Fibroblast of lung (primary cell): ENCODE measurements around the gene SGPP2. TPM values are rescaled to one million over a fixed set of nuclear protein-coding genes. Genes with fewer than 3 reads are reported as not detected.

Experiments
- DNase-seq, 2 donors: peaks; one replicate each; pipeline versions ENCODE4 v3.0.0 to v3.0.0-alpha.2; 2010; ENCODE audit warnings: low read depth in 2 of 2
- H2AFZ ChIP-seq: 2 replicates; pipeline ENCODE4 v1.5.1; 2012; ENCODE audit warnings: low read length, control low read depth, inconsistent platforms
- H3K27ac ChIP-seq: 2 replicates; pipeline ENCODE4 v1.5.1; 2011; ENCODE audit warnings: low read length, control low read depth; ENCODE audit not compliant: insufficient read depth
- H3K27me3 ChIP-seq: 2 replicates; pipeline ENCODE4 v1.5.1; 2011; ENCODE audit warnings: mild to moderate bottlenecking, low read length; ENCODE audit not compliant: control insufficient read depth, insufficient read depth
- H3K36me3 ChIP-seq: 2 replicates; pipeline ENCODE4 v1.5.1; 2011; ENCODE audit warnings: low read length; ENCODE audit not compliant: control insufficient read depth, insufficient read depth
- H3K4me1 ChIP-seq: 2 replicates; pipeline ENCODE4 v1.5.1; 2011; ENCODE audit warnings: low read length; ENCODE audit not compliant: control insufficient read depth, insufficient read depth; ENCODE audit errors: extremely low read depth
- H3K4me2 ChIP-seq: 2 replicates; pipeline ENCODE4 v1.5.1; 2011; ENCODE audit warnings: low read length, control low read depth; ENCODE audit not compliant: insufficient read depth; ENCODE audit errors: extremely low read depth
- H3K4me3 ChIP-seq, 4 experiments: fragments of 200-600 bp in 1 of 4; sonication (generic) in 1 of 4; replicated peaks in 1 of 4; 2 replicates each; pipeline ENCODE4 v1.5.1; 2011 to 2016; ENCODE audit warnings: low read length in 4 of 4, low read depth in 3 of 4, mild to moderate bottlenecking in 3 of 4, control low read depth in 2 of 4, inconsistent platforms in 1 of 4, mixed read lengths in 1 of 4; ENCODE audit not compliant: insufficient read depth in 1 of 4; ENCODE audit errors: control extremely low read depth in 1 of 4
- H3K79me2 ChIP-seq: 2 replicates; pipeline ENCODE4 v1.5.1; 2012; ENCODE audit warnings: mild to moderate bottlenecking, low read length, inconsistent platforms; ENCODE audit not compliant: control insufficient read depth, insufficient read depth
- H3K9ac ChIP-seq: 2 replicates; pipeline ENCODE4 v1.5.1; 2011; ENCODE audit warnings: mild to moderate bottlenecking, low read length, control low read depth; ENCODE audit not compliant: insufficient read depth
- H3K9me3 ChIP-seq: 2 replicates; pipeline ENCODE4 v1.5.1; 2012; ENCODE audit warnings: low read depth, low read length; ENCODE audit not compliant: control insufficient read depth, insufficient read depth
- H4K20me1 ChIP-seq: 2 replicates; pipeline ENCODE4 v1.5.1; 2011; ENCODE audit warnings: low read length; ENCODE audit not compliant: control insufficient read depth, insufficient read depth; ENCODE audit errors: extremely low read depth
- EZH2 ChIP-seq: IDR thresholded peaks from 2 replicates; pipeline ENCODE4 v1.5.1; 2012; ENCODE audit warnings: low read length, control low read depth, mild to moderate bottlenecking; ENCODE audit errors: missing control alignments
- polyA plus RNA-seq, 2 donors: library from polyadenylated mRNA; depleted of rRNA in 1 of 2; stranded (reverse) in 1 of 2; unstranded in 1 of 2; fragments of >200 nt; gene quantifications; 2 replicates each; pipeline ENCODE4 v1.2.1, GENCODE V29; 2011 to 2012; ENCODE audit warnings: missing spikeins in 1 of 2
- total RNA-seq: library from RNA; depleted of rRNA; stranded (reverse); fragments of >200 nt; gene quantifications from 2 replicates; pipeline ENCODE4 v1.2.1, GENCODE V29; 2014
- TF ChIP-seq, protein P1 (sequence below), 2 donors: IDR thresholded peaks in 1 of 2; conservative IDR thresholded peaks in 1 of 2; 1 replicate in 1 of 2; 2 replicates in 1 of 2; pipeline ENCODE4 v1.5.1; 2011 to 2012; ENCODE audit warnings: low read length in 2 of 2, control low read depth in 1 of 2, inconsistent platforms in 1 of 2, low read depth in 1 of 2, mild to moderate bottlenecking in 1 of 2

SGPP2 gene
- total and polyA plus RNA-seq, 2 donors (not counting 1 experiment from before 2014, with no cell fraction given) = not detected

DNA sequence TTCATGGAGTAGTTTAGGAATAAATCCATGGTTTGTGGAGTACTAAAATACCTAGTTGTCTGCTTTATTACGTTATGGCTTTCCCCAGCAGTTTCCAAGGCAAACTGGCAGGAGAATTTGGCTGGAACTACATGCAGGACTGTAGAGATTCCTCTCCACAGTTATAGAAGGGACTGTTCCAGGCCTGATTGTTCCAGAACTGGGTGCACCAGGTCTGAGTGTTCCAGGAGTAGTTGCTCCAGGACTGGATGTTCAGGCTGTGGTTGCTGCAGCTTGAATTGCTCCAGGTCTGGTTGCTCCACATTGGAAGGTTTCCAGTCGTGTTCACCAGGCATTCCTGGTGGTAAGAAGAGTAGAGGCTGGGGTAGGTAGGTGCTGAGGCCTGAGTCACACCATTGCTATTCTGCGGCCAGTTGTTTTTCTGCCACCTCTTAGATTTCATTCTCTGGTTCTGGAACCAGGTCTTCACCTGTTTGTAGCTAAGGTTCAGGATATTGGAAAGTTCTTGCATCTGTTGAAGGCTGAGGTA, 28.1 kb downstream of the SGPP2 start:
- peak in 1 of 2 donors; percentile 4 for DNase-seq
- Histone ChIP-seq H2AFZ (no peak overlapping the region), H4K20me1 (no peaks in the 10 kb centered on the region), H3K4me3 (no peak overlapping the region), H3K36me3 (no peaks in the 10 kb centered on the region), H3K27me3 (no peaks in the 10 kb centered on the region), H3K27ac (no peak overlapping the region), H3K4me1 (no peaks in the 10 kb centered on the region), H3K79me2 (no peaks in the 10 kb centered on the region), H3K9me3 (no peaks in the 10 kb centered on the region), H3K9ac (no peak overlapping the region), H3K4me2 (no peak overlapping the region)
- TF ChIP-seq EZH2 = no peak
- TF ChIP-seq, protein P1, sequence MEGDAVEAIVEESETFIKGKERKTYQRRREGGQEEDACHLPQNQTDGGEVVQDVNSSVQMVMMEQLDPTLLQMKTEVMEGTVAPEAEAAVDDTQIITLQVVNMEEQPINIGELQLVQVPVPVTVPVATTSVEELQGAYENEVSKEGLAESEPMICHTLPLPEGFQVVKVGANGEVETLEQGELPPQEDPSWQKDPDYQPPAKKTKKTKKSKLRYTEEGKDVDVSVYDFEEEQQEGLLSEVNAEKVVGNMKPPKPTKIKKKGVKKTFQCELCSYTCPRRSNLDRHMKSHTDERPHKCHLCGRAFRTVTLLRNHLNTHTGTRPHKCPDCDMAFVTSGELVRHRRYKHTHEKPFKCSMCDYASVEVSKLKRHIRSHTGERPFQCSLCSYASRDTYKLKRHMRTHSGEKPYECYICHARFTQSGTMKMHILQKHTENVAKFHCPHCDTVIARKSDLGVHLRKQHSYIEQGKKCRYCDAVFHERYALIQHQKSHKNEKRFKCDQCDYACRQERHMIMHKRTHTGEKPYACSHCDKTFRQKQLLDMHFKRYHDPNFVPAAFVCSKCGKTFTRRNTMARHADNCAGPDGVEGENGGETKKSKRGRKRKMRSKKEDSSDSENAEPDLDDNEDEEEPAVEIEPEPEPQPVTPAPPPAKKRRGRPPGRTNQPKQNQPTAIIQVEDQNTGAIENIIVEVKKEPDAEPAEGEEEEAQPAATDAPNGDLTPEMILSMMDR (conservative IDR thresholded peaks at IDR 0.05 in 1 of 2, IDR thresholded peaks at IDR 0.05 in 1 of 2; ENCODE audit: low read depth in 1 of 2, low read length in 2 of 2) = no peak

DNA sequence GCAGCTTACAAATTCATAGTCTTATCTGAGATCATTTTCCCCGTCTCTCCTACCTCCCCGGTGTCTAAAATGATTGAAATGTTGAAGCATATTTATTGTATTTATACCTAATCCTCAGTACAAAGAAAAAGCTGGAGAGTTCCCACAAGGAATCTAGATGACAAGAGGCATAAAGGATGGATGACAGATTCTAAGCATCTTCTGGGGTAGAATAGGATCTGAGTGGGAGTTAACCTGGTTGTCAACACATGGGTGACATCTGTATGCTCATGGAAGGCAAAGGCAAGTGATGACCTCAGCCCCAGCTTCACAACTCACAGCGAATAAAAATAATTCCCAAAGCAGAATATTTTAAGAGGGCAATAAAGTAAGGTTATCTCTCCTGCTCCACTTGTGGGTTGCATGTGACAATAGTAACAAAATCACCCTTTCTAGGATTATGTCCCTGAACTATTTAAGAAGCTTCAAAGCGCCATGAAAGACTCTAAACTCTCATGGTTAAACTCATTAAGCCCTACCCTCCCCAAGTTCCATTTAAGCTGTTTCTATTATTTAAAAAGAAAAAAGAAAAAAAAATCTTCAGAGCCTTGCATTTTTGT, 32.2 kb downstream of the SGPP2 start:
- Histone ChIP-seq H3K36me3 (no peaks in the 10 kb centered on the region), H3K4me1 (no peaks in the 10 kb centered on the region), H3K27me3 (no peaks in the 10 kb centered on the region), H3K4me2 (no peak overlapping the region), H3K4me3 (no peak overlapping the region), H3K27ac (no peak overlapping the region), H3K9me3 (no peaks in the 10 kb centered on the region), H3K79me2 (no peaks in the 10 kb centered on the region), H2AFZ (no peak overlapping the region), H4K20me1 (no peaks in the 10 kb centered on the region), H3K9ac (no peak overlapping the region)
- no peak for TF ChIP-seq EZH2
- TF ChIP-seq, protein P1 (conservative IDR thresholded peaks at IDR 0.05 in 1 of 2, IDR thresholded peaks at IDR 0.05 in 1 of 2; ENCODE audit: low read depth in 1 of 2, low read length in 2 of 2) = no peak
- DNase-seq = no peak

DNA sequence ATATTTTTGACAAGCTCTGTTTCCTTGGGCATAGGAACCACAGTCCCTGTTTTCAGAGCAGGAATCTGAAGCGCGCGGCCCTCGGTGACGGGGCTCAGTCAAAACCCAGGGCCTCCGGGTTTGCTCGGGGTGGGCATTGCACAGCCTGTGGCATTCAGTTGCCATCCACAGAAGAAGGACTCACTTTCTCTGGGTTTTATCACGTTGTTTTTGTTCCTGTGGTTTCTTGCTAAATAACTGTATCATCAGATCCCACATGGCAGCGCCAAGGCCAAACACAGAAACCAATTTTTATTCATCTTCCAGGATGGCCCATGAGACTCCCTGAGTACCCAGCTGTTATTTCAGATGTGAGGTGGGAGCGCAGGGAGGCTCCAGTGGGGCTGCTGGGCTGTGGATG, 35.6 kb downstream of the SGPP2 start:
- TF ChIP-seq, protein P1 (conservative IDR thresholded peaks at IDR 0.05 in 1 of 2, IDR thresholded peaks at IDR 0.05 in 1 of 2; ENCODE audit: low read depth in 1 of 2, low read length in 2 of 2) = no peak
- TF ChIP-seq EZH2 = no peak
- no peaks in the 10 kb centered on the region for H3K79me2 ChIP-seq
- no peaks in the 10 kb centered on the region for H3K4me1 ChIP-seq
- H3K4me3 ChIP-seq = no peak overlapping the region
- H4K20me1 ChIP-seq = no peaks in the 10 kb centered on the region
- H3K27ac ChIP-seq = no peak overlapping the region
- no peak overlapping the region for H2AFZ ChIP-seq
- no peaks in the 10 kb centered on the region for H3K27me3 ChIP-seq
- H3K9ac ChIP-seq = no peak overlapping the region
- H3K4me2 ChIP-seq = no peak overlapping the region
- no peaks in the 10 kb centered on the region for H3K36me3 ChIP-seq
- no peak for DNase-seq
- H3K9me3 ChIP-seq = no peaks in the 10 kb centered on the region
